GM12873 (cell line): Measurements from ENCODE around the gene NDFIP1.

ENCODE experiments used
- TF ChIP-seq, protein P1 (sequence below): IDR thresholded peaks from 2 replicates; pipeline ENCODE4 v1.5.1; 2012; ENCODE audit warnings: low read depth, mild to moderate bottlenecking, moderate library complexity, low read length, control low read depth; ENCODE audit not compliant: insufficient read depth; ENCODE audit errors: missing control alignments

NDFIP1 gene

GRCh38 chr5:142110988-142111687 is 2.6 kb downstream of the NDFIP1 start:
- TF ChIP-seq, protein P1, sequence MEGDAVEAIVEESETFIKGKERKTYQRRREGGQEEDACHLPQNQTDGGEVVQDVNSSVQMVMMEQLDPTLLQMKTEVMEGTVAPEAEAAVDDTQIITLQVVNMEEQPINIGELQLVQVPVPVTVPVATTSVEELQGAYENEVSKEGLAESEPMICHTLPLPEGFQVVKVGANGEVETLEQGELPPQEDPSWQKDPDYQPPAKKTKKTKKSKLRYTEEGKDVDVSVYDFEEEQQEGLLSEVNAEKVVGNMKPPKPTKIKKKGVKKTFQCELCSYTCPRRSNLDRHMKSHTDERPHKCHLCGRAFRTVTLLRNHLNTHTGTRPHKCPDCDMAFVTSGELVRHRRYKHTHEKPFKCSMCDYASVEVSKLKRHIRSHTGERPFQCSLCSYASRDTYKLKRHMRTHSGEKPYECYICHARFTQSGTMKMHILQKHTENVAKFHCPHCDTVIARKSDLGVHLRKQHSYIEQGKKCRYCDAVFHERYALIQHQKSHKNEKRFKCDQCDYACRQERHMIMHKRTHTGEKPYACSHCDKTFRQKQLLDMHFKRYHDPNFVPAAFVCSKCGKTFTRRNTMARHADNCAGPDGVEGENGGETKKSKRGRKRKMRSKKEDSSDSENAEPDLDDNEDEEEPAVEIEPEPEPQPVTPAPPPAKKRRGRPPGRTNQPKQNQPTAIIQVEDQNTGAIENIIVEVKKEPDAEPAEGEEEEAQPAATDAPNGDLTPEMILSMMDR = no peak

DNA sequence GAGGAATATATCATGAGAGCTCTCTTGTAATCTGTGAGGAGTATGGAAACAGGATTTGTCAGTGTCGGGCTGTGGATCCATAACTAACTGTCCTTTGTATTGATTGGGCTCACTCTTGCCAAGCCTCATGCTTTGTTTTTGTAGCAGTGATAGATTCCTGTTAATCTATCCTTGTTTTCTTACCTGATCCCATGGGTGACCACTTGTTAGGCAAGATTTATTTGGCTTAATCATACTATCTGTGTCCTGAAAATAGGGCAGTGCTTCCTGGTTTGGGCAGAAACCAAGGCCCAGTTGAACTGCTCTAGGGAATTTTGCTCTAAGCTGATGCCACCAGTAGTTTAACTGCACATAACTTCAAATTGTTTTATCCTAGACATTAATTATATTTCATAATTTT is 6.1 kb downstream of the NDFIP1 start:
- TF ChIP-seq, protein P1 = no peak

DNA sequence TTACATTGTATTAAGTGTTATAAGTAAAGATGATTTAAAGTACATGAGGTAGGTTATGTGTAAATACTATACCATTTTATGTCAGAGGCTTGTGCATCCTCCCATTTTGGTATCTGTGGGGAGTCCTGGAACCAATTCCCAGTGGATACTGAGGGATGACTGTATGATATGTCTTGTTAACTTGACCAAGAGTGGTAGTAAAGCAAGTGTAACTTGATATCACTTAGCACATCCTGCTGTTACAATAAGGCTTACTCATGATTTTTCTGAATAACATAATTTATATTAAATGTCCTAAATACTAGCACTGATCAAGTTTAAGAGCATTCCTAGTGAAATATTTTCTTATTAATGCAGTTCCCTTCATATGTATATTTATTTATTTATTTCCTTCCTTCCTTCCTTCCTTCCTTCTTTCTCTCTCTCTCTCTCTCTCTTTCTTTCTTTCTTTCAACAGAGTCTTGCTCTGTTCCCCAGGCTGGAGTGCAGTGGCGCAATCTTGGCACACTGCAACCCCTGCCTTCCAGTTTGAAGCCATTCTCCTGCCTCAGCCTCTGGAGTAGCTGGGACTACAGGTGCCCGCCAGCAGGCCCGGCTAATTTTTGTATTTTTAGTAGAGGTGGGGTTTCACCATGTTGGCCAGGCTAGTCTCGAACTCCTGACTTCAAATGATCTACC is 7.5 kb downstream of the NDFIP1 start:
- TF ChIP-seq, protein P1 = no peak

DNA sequence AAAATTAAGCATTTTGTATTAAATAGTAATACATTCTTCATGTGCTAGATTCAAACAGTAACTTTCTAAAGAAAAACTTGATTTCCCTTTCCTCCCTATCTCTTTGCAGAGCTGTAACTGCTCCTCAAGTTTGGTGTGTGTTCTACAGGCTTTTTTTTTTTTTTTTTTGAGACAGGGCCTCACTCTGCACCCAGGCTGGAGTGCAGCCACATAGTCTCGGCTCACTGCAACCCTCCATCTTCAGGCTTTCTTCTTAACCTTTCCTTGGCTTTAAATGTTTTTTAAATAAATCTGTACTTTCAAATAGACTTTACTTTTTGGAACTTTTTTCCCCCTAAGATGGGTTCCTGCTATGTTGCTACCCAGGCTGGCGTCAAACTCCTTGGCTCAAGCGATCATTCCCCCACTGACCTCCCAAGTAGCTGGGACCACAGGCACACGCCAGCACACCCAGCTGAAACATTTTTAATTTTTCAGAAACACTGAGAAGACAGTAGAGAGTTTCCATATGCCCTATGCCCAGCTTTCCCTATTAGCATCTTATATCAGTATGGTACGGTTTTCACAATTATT is 9.1 kb downstream of the NDFIP1 start:
- TF ChIP-seq, protein P1 = no peak

GRCh38 chr5:142118155-142118686 is 9.6 kb downstream of the NDFIP1 start:
- TF ChIP-seq, protein P1 = no peak

GRCh38 chr5:142119051-142119625 is 10.6 kb downstream of the NDFIP1 start:
- TF ChIP-seq, protein P1 = no peak
